Endodermal cell (in vitro differentiated cells): ENCODE results near the gene MFAP4. TPM values are rescaled to one million over a fixed set of nuclear protein-coding genes. Genes with fewer than 3 reads are reported as not detected.
"Not testable (repeated sequence)": the region's sequence is repeated elsewhere in the genome, so short reads cannot be mapped to it uniquely, and the experiment has no call there.

ENCODE experiments used
- DNase-seq: peaks from one replicate; pipeline ENCODE4 v3.0.0-alpha.2; 2017
- H3K27ac ChIP-seq: 2 replicates; pipeline ENCODE4 v1.5.1; 2013; ENCODE audit warnings: mild to moderate bottlenecking, low read depth, low read length, moderate library complexity
- H3K27me3 ChIP-seq: 2 replicates; pipeline ENCODE4 v1.6.1; 2013; ENCODE audit warnings: mild to moderate bottlenecking, low read length, moderate library complexity; ENCODE audit not compliant: insufficient read depth, control insufficient read depth, poor library complexity, severe bottlenecking
- H3K36me3 ChIP-seq: 2 replicates; pipeline ENCODE4 v1.7.0; 2013; ENCODE audit warnings: mild to moderate bottlenecking, low read length, moderate library complexity; ENCODE audit not compliant: control insufficient read depth, insufficient read depth
- H3K4me1 ChIP-seq: one replicate; pipeline ENCODE4 v1.7.0; 2013; ENCODE audit warnings: low read length; ENCODE audit not compliant: control insufficient read depth, insufficient read depth
- H3K4me3 ChIP-seq: 2 replicates; pipeline ENCODE4 v1.5.1; 2013; ENCODE audit warnings: mild to moderate bottlenecking, low read length, moderate library complexity
- H3K9ac ChIP-seq: 2 replicates; pipeline ENCODE4 v1.6.1; 2013; ENCODE audit warnings: mild to moderate bottlenecking, low read length, moderate library complexity; ENCODE audit not compliant: poor library complexity, severe bottlenecking; ENCODE audit errors: extremely low read depth
- H3K9me3 ChIP-seq: 2 replicates; pipeline ENCODE4 v1.6.1; 2013; ENCODE audit warnings: mild to moderate bottlenecking, low read length, moderate library complexity; ENCODE audit not compliant: control insufficient read depth
- H3K27ac Mint-ChIP-seq: 2 replicates; pipeline ENCODE4 v1.8.0; 2020; ENCODE audit warnings: mixed read lengths
- H3K27me3 Mint-ChIP-seq: 2 replicates; pipeline ENCODE4 v1.8.0; 2021; ENCODE audit warnings: mild to moderate bottlenecking, mixed read lengths; ENCODE audit not compliant: insufficient read depth
- H3K36me3 Mint-ChIP-seq: 2 replicates; pipeline ENCODE4 v1.8.0; 2020; ENCODE audit warnings: low read depth, mixed read lengths
- H3K4me1 Mint-ChIP-seq: 2 replicates; pipeline ENCODE4 v1.8.0; 2020; ENCODE audit warnings: mixed read lengths
- H3K4me3 Mint-ChIP-seq: 2 replicates; pipeline ENCODE4 v1.8.0; 2020; ENCODE audit warnings: mild to moderate bottlenecking, moderate library complexity, mixed read lengths
- H3K9me3 Mint-ChIP-seq: 2 replicates; pipeline ENCODE4 v1.8.0; 2020; ENCODE audit warnings: mild to moderate bottlenecking, mixed read lengths
- CTCF ChIP-seq: fragments of 200-600 bp; sonication (generic); conservative IDR thresholded peaks from 2 replicates; pipeline ENCODE4 v1.5.0; 2021; ENCODE audit warnings: antibody characterized with exemption, mild to moderate bottlenecking
- WGBS, 2 experiments: methylation state at CpG; one replicate each; pipeline versions ENCODE4 v1.1.5 to v1.1.7; 2013; ENCODE audit warnings: missing lambda C conversion rate in 2 of 2, mixed read lengths in 1 of 2; ENCODE audit not compliant: insufficient coverage in 1 of 2, insufficient read length in 1 of 2; 5-methylcytosine and 5-hydroxymethylcytosine counted together
- total RNA-seq, 2 donors: library from RNA; stranded (reverse); fragmentation: NEBNext Ultra II Directional in 1 of 2; extraction: Animal tissue kit (Norgen Biotek cat#: 25700) in 1 of 2; gene quantifications; 2 replicates in 1 of 2; 3 replicates in 1 of 2; pipeline ENCODE4 v1.2.1, GENCODE V29; 2021

Gene MFAP4
- total RNA-seq, 2 donors from 2014 or later, result 11.1 to 36.8 TPM

- Mint-ChIP-seq H3K27ac (no peak overlapping the region), H3K36me3 (peaks cover 23% of the 10 kb centered on the region), H3K4me1 (peaks cover 6% of the 10 kb centered on the region), H3K27me3 (no peaks in the 10 kb centered on the region), H3K9me3 (no peaks in the 10 kb centered on the region), H3K4me3 (no peak overlapping the region)
- no peak for TF ChIP-seq CTCF
- Histone ChIP-seq H3K27ac (no peak overlapping the region), H3K9me3 (no peaks in the 10 kb centered on the region), H3K4me3 (no peak overlapping the region), H3K4me1 (no peaks in the 10 kb centered on the region), H3K9ac (no peak overlapping the region), H3K27me3 (no peaks in the 10 kb centered on the region), H3K36me3 (peaks cover 5% of the 10 kb centered on the region)
- DNase-seq, result peak; percentile 39
- WGBS, 2 experiments, result 95 to 100% methylated on average over 5 to 7 of the region's 7 CpGs
Measured at GRCh38 chr17:19357351-19357750, 29.6 kb downstream of the MFAP4 start.

- Mint-ChIP-seq H3K27ac (no peak overlapping the region), H3K27me3 (no peaks in the 10 kb centered on the region), H3K36me3 (peaks cover 35% of the 10 kb centered on the region), H3K9me3 (no peaks in the 10 kb centered on the region), H3K4me3 (no peak overlapping the region), H3K4me1 (no peaks in the 10 kb centered on the region)
- Histone ChIP-seq H3K36me3 (peaks cover 5% of the 10 kb centered on the region), H3K27ac (no peak overlapping the region), H3K27me3 (no peaks in the 10 kb centered on the region), H3K9me3 (no peaks in the 10 kb centered on the region), H3K9ac (no peak overlapping the region), H3K4me1 (no peaks in the 10 kb centered on the region), H3K4me3 (no peak overlapping the region)
- WGBS, 2 experiments, result 75 to 78% methylated on average over 5 to 6 of the region's 6 CpGs
- TF ChIP-seq CTCF, result no peak
- DNase-seq, result no peak
Measured at GRCh38 chr17:19354748-19355147, 32.2 kb downstream of the MFAP4 start.

- H3K4me3 ChIP-seq, H3K4me3 Mint-ChIP-seq, H3K4me1 ChIP-seq, H3K27ac Mint-ChIP-seq, H3K27ac ChIP-seq, H3K27me3 ChIP-seq, H3K4me1 Mint-ChIP-seq, H3K36me3 ChIP-seq, H3K9ac ChIP-seq, H3K27me3 Mint-ChIP-seq, H3K9me3 Mint-ChIP-seq, H3K9me3 ChIP-seq, DNase-seq: not testable (repeated sequence)
- WGBS, 2 experiments, result 94 to 100% methylated on average over 9 to 11 of the region's 11 CpGs
- H3K36me3 Mint-ChIP-seq, result peaks cover 28% of the 10 kb centered on the region
Measured at GRCh38 chr17:19353401-19353800, 33.6 kb downstream of the MFAP4 start.

GRCh38 chr17:19348806-19349205, 38.2 kb downstream of the MFAP4 start:
- Mint-ChIP-seq H3K36me3 (peaks cover 28% of the 10 kb centered on the region), H3K9me3 (no peaks in the 10 kb centered on the region), H3K27me3 (no peaks in the 10 kb centered on the region), H3K4me1 (no peaks in the 10 kb centered on the region), H3K4me3 (no peak overlapping the region), H3K27ac (no peak overlapping the region)
- no peak overlapping the region for H3K27ac ChIP-seq
- no peak overlapping the region for H3K9ac ChIP-seq
- TF ChIP-seq CTCF, result no peak
- H3K27me3 ChIP-seq, result no peaks in the 10 kb centered on the region
- no peak overlapping the region for H3K4me3 ChIP-seq
- 96 to 97% methylated on average over 7 to 9 of the region's 9 CpGs for WGBS, 2 experiments
- no peaks in the 10 kb centered on the region for H3K36me3 ChIP-seq
- no peaks in the 10 kb centered on the region for H3K4me1 ChIP-seq
- no peak for DNase-seq
- no peaks in the 10 kb centered on the region for H3K9me3 ChIP-seq
